Measurements from ENCODE around the gene HSPA14. TPM values are rescaled to one million over a fixed set of nuclear protein-coding genes. Genes with fewer than 3 reads are reported as not detected.
"Not testable (repeated sequence)": the region's sequence is repeated elsewhere in the genome, so short reads cannot be mapped to it uniquely, and the experiment has no call there.

Gene HSPA14
- total and polyA plus RNA-seq, 4 donors, result 11.1 to 13.6 (median 12.0) TPM

DNA sequence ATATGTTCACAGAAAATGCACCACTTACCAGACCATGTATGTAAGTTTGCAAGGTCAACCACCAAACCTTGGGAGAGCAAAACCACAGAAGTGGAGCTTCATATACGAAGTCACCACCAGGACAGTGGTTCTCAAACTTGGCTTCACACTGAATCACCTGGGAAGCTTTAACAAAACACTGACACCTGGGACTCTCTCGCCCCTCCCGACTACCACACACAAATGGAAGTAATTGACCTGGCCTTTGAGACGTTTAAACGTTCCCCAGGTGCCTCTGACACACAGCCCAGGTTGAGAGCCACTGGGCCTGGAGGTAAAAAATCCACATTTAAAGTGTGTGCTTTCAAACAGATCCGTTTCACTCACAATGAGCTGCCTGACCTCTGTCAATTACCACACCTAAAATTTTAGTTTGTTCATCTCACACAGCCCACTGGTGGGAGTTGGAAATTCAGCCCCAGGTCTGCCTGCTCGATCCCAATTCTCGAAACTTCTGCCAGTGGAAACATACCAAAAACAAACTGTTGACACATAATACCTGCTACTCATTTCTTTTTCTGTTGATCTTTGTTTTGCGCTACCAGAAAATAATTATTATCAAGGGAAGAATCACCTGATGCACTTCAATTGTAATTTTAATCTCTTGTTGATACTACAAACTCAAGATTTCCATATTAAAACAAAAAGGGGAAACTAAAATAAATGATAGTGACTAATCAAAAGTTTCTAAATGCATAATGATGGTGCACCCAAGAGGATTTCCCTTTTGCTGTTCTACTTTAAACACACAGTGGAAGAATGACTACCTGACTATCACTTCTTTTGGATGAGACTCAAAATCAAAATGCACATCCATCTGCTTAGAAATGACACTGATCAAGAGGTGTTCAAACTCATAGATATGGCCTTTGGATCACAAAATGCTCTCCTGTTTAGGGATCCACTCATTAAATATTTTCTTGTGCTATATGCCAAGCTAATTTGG lies 26.8 kb upstream of the HSPA14 start:
- 76 to 87% methylated on average over 9 of the region's 9 CpGs for WGBS, 2 donors
- no peaks in the 10 kb centered on the region for H3K27me3 ChIP-seq (ENCODE audit: control insufficient read depth in 3 of 3, insufficient read depth in 3 of 3, low read length in 2 of 3)
- H3K36me3 ChIP-seq (ENCODE audit: control insufficient read depth in 4 of 4, insufficient read depth in 4 of 4, low read length in 4 of 4), result no peaks in the 10 kb centered on the region
- no peaks in the 10 kb centered on the region for H3K9me3 ChIP-seq (ENCODE audit: control insufficient read depth in 4 of 4, insufficient read depth in 3 of 4, low read length in 3 of 4)
- no peak overlapping the region for H3K27ac ChIP-seq (ENCODE audit: low read depth in 1 of 2, low read length in 1 of 2)
- H3K4me1 ChIP-seq (ENCODE audit: control insufficient read depth in 5 of 5, insufficient read depth in 5 of 5, low read length in 5 of 5), result no peaks in the 10 kb centered on the region
- DNase-seq (no peak), ATAC-seq (ENCODE audit: insufficient read depth, low FRiP score) (no peak)
- no peak overlapping the region for H3K4me3 ChIP-seq
- TF ChIP-seq CTCF (IDR thresholded peaks at IDR 0.05; ENCODE audit: control extremely low read depth, extremely low read depth), result no peak
- H3K9ac ChIP-seq (ENCODE audit: insufficient read depth in 1 of 2, low read length in 2 of 2), result no peak overlapping the region

DNA sequence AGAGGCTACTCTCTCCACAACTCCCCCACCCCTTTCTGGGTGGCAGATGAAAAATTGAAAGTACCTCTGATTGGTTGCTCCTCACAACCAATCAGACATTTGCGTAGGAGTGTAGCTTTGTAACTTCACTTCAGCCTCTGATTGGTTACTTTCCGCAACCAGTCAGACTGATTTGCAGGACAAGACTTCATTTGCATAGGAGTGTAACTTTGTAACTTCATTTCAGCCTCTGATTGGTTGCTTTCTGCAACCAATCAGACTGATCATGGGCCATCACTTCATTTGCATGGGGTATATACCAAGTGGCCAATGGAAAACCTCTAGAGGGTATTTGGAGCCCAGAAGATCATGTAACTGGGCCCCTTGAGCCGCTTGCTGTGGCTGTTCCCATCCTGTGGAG lies 25.8 kb upstream of the HSPA14 start:
- DNase-seq (no peak), ATAC-seq (ENCODE audit: insufficient read depth, low FRiP score) (no peak)
- no peaks in the 10 kb centered on the region for H3K9me3 ChIP-seq (ENCODE audit: control insufficient read depth in 4 of 4, insufficient read depth in 3 of 4, low read length in 3 of 4)
- WGBS, 2 donors, result 94 to 96% methylated on average over 3 of the region's 3 CpGs
- no peak overlapping the region for H3K4me3 ChIP-seq
- no peak overlapping the region for H3K27ac ChIP-seq (ENCODE audit: low read depth in 1 of 2, low read length in 1 of 2)
- no peak overlapping the region for H3K9ac ChIP-seq (ENCODE audit: insufficient read depth in 1 of 2, low read length in 2 of 2)
- no peak for TF ChIP-seq CTCF (IDR thresholded peaks at IDR 0.05; ENCODE audit: control extremely low read depth, extremely low read depth)
- H3K27me3 ChIP-seq (ENCODE audit: control insufficient read depth in 3 of 3, insufficient read depth in 3 of 3, low read length in 2 of 3), result no peaks in the 10 kb centered on the region
- no peaks in the 10 kb centered on the region for H3K4me1 ChIP-seq (ENCODE audit: control insufficient read depth in 5 of 5, insufficient read depth in 5 of 5, low read length in 5 of 5)
- no peaks in the 10 kb centered on the region for H3K36me3 ChIP-seq (ENCODE audit: control insufficient read depth in 4 of 4, insufficient read depth in 4 of 4, low read length in 4 of 4)

- TF ChIP-seq CTCF (IDR thresholded peaks at IDR 0.05; ENCODE audit: control extremely low read depth, extremely low read depth), result no peak
- WGBS, 2 donors, result 82 to 83% methylated on average over 6 of the region's 6 CpGs
- no peak overlapping the region for H3K9ac ChIP-seq (ENCODE audit: insufficient read depth in 1 of 2, low read length in 2 of 2)
- no peaks in the 10 kb centered on the region for H3K36me3 ChIP-seq (ENCODE audit: control insufficient read depth in 4 of 4, insufficient read depth in 4 of 4, low read length in 4 of 4)
- no peaks in the 10 kb centered on the region for H3K27me3 ChIP-seq (ENCODE audit: control insufficient read depth in 3 of 3, insufficient read depth in 3 of 3, low read length in 2 of 3)
- H3K9me3 ChIP-seq (ENCODE audit: control insufficient read depth in 4 of 4, insufficient read depth in 3 of 4, low read length in 3 of 4), result no peaks in the 10 kb centered on the region
- H3K4me1 ChIP-seq (ENCODE audit: control insufficient read depth in 5 of 5, insufficient read depth in 5 of 5, low read length in 5 of 5), result no peaks in the 10 kb centered on the region
- no peak for DNase-seq
- no peak overlapping the region for H3K4me3 ChIP-seq
- ATAC-seq (ENCODE audit: insufficient read depth, low FRiP score), result no peak
- no peak overlapping the region for H3K27ac ChIP-seq (ENCODE audit: low read depth in 1 of 2, low read length in 1 of 2)
These were observed 22.4 kb upstream of the HSPA14 start for GRCh38 chr10:14815681-14816080.

DNA sequence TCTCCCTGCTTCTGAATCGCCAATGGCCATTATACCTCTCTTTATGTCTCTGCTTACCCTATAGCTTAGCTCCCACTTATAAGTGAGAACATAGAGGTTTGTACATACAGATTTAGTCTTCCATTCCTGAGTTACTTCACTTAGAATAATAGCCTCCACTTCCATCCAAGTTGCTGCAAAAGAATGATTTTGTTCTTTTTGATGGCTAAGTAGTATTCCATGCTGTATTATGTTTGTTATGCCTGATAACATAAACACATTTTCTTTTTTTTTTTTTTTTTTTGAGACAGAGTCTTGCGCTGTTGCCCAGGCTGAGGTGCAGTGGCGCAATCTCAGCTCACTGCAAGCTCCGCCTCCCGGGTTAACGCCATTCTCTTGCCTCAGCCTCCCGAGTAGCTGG lies 21.4 kb upstream of the HSPA14 start:
- H3K27ac ChIP-seq (ENCODE audit: low read depth in 1 of 2, low read length in 1 of 2); H3K36me3 ChIP-seq (ENCODE audit: control insufficient read depth in 4 of 4, insufficient read depth in 4 of 4, low read length in 4 of 4); H3K4me1 ChIP-seq (ENCODE audit: control insufficient read depth in 5 of 5, insufficient read depth in 5 of 5, low read length in 5 of 5); H3K9me3 ChIP-seq (ENCODE audit: control insufficient read depth in 4 of 4, insufficient read depth in 3 of 4, low read length in 3 of 4); H3K9ac ChIP-seq (ENCODE audit: insufficient read depth in 1 of 2, low read length in 2 of 2); ATAC-seq (ENCODE audit: insufficient read depth, low FRiP score); H3K4me3 ChIP-seq; DNase-seq; H3K27me3 ChIP-seq (ENCODE audit: control insufficient read depth in 3 of 3, insufficient read depth in 3 of 3, low read length in 2 of 3): not testable (repeated sequence)
- 97 to 98% methylated on average over 7 of the region's 7 CpGs for WGBS, 2 donors

Measured in lung (tissue), 12 donors.